ENCODE measurements around the gene POC1A. TPM values are rescaled to one million over a fixed set of nuclear protein-coding genes. Genes with fewer than 3 reads are reported as not detected.
A peak's percentile ranks its signal among the peaks of the same experiment; 100 is the strongest.

POC1A gene
- total and polyA plus RNA-seq, 2 of the 8 experiments (the other 6 are each of a cell fraction or from before 2014, with no cell fraction given), result 35.7 to 39.2 TPM

GRCh38 chr3:52155912-52156311 is 1.7 kb upstream of the POC1A start:
- peaks cover 6% of the 10 kb centered on the region; the same call in 1 of the 2 replicates for H3K23me2 ChIP-seq (ENCODE audit: low read depth, low read length)
- H3K14ac ChIP-seq (ENCODE audit: insufficient read length), result no peak overlapping the region
- H3K56ac ChIP-seq (replicated peaks; ENCODE audit: insufficient read length, low read depth, low read length), result no peak overlapping the region
- no peak overlapping the region; the same call in 1 of the 2 replicates for H2BK15ac ChIP-seq (ENCODE audit: low read length)
- no peak overlapping the region for H4K5ac ChIP-seq (ENCODE audit: insufficient read length, low read depth, low read length)
- peaks cover 2 to 6% (median 4%) of the 10 kb centered on the region in 4 experiments; a peak in 4 of 7 replicates for H3K4me1 ChIP-seq (replicated peaks in 1 of 4; ENCODE audit: control insufficient read depth in 3 of 4, insufficient read depth in 4 of 4, low read length in 3 of 4)
- no peak overlapping the region for H3K4ac ChIP-seq (replicated peaks; ENCODE audit: insufficient read length, low read depth, low read length)
- H4K20me1 ChIP-seq (replicated peaks in 1 of 2; ENCODE audit: control insufficient read depth in 1 of 2, insufficient read depth in 2 of 2, low read length in 2 of 2), result no peaks in the 10 kb centered on the region
- ChIA-PET POLR2A (ENCODE audit: partially characterized antibody) (interaction anchor here (0.8 to 3.7 kb wide), 5 partner anchors 23 to 173 kb away, joined by 3 to 22 read pairs (median 3); partner anchors contain the start of genes ACY1 and RPL29), CTCF (ENCODE audit: partially characterized antibody) (interaction anchor here (1.9 kb wide), 1 partner anchor 154 kb away, joined by 6 read pairs; no protein-coding TSS in a partner anchor)
- no peak overlapping the region for H2BK5ac ChIP-seq (ENCODE audit: low read depth, low read length)
- no peak overlapping the region for H2AK5ac ChIP-seq (ENCODE audit: low read depth, low read length)
- DNase-seq (ENCODE audit: low read depth in 1 of 2, low spot score in 2 of 2) (no peak), FAIRE-seq (no peak)
- no peak overlapping the region for H3K27ac ChIP-seq (ENCODE audit: low read depth, low read length)
- H3K9ac ChIP-seq (replicated peaks in 1 of 4; ENCODE audit: extremely low read depth in 1 of 4, low read depth in 3 of 4, low read length in 3 of 4), result no peak overlapping the region
- 89% methylated on average over 4 of the region's 4 CpGs; no CpG with 5 or more reads in 1 of the 2 experiments for WGBS, 2 experiments (ENCODE audit: extremely low coverage in 1 of 2, insufficient coverage in 1 of 2, insufficient read length in 1 of 2, insufficient replicate concordance in 2 of 2, low coverage in 1 of 2, low lambda C conversion rate in 2 of 2, missing lambda C conversion rate in 1 of 2)
- H2AFZ ChIP-seq (ENCODE audit: low read length), result no peak overlapping the region
- TF ChIP-seq SRF (IDR thresholded peaks at IDR 0.05; ENCODE audit: low read depth, low read length), result no peak
- no peak for TF ChIP-seq JUND (IDR thresholded peaks at IDR 0.05; ENCODE audit: low read length)
- no peak for TF ChIP-seq SP4 (IDR thresholded peaks at IDR 0.05; ENCODE audit: low read length)
- no peak for TF ChIP-seq KDM4A (IDR thresholded peaks at IDR 0.05; ENCODE audit: low read depth, low read length, severe bottlenecking)
- TF ChIP-seq CBX8 (IDR thresholded peaks at IDR 0.05; ENCODE audit: borderline replicate concordance, low read depth, low read length), result no peak
- no peak for TF ChIP-seq POLR2A (IDR thresholded peaks at IDR 0.05; ENCODE audit: control extremely low read depth in 1 of 2, low read depth in 2 of 2, low read length in 2 of 2)
- no peak for TF ChIP-seq CREB1 (IDR thresholded peaks at IDR 0.05)
- TF ChIP-seq MAX (IDR thresholded peaks at IDR 0.05), result no peak
- no peak for TF ChIP-seq RBBP5 (IDR thresholded peaks at IDR 0.05; ENCODE audit: borderline replicate concordance, low read depth, low read length)
- TF ChIP-seq YY1 (IDR thresholded peaks at IDR 0.05; ENCODE audit: low read depth, low read length), result no peak
- no peak for TF ChIP-seq EP300 (IDR thresholded peaks at IDR 0.05; ENCODE audit: borderline replicate concordance in 1 of 2, low read depth in 2 of 2, low read length in 2 of 2)
- no peak for TF ChIP-seq BCL11A (IDR thresholded peaks at IDR 0.05; ENCODE audit: low read depth in 2 of 2, low read length in 2 of 2)
- TF ChIP-seq CTBP2 (IDR thresholded peaks at IDR 0.05; ENCODE audit: borderline replicate concordance, insufficient read depth, insufficient read length, low read length), result no peak
- TF ChIP-seq TBP (IDR thresholded peaks at IDR 0.05; ENCODE audit: low read depth, low read length), result no peak
- no peak for TF ChIP-seq CBX5 (IDR thresholded peaks at IDR 0.05; ENCODE audit: low read depth, low read length)
- H4K91ac ChIP-seq (replicated peaks; ENCODE audit: insufficient read length, low read length), result no peak overlapping the region
- H3K9me3 ChIP-seq (ENCODE audit: insufficient read depth in 2 of 2, low read depth in 1 of 2, low read length in 1 of 2), result no peaks in the 10 kb centered on the region
- H2BK20ac ChIP-seq (ENCODE audit: low read length), result 0 out of 2 replicates have a peak overlapping the region, but pooled peaks have one; percentile 18
- H2BK12ac ChIP-seq (ENCODE audit: low read depth, low read length), result no peak overlapping the region
- H2BK120ac ChIP-seq (replicated peaks; ENCODE audit: low read depth, low read length), result no peak overlapping the region
- H3K23ac ChIP-seq (ENCODE audit: insufficient read length), result no peak overlapping the region
- H3K4me3 ChIP-seq (ENCODE audit: extremely low read depth in 1 of 4, insufficient read depth in 2 of 4, low read depth in 3 of 4, low read length in 4 of 4), result no peak overlapping the region
- no peak overlapping the region for H3K4me2 ChIP-seq (ENCODE audit: insufficient read depth in 1 of 2, low read depth in 2 of 2, low read length in 2 of 2)
- no peak overlapping the region for H4K8ac ChIP-seq (ENCODE audit: extremely low read depth, insufficient read depth, low read length)
- H3K18ac ChIP-seq (ENCODE audit: extremely low read depth, low read length), result no peak overlapping the region
- H3K36me3 ChIP-seq (ENCODE audit: control insufficient read depth in 2 of 4, insufficient read depth in 4 of 4, low read length in 3 of 4), result no peaks in the 10 kb centered on the region
- H3K79me2 ChIP-seq (ENCODE audit: control insufficient read depth in 1 of 2, insufficient read depth in 2 of 2, low read length in 2 of 2), result peaks cover 0 to 14% of the 10 kb centered on the region in 2 experiments; a peak in 2 of 4 replicates
- H3K79me1 ChIP-seq (ENCODE audit: low read depth, low read length), result no peaks in the 10 kb centered on the region
- no peaks in the 10 kb centered on the region for H3K27me3 ChIP-seq (replicated peaks in 1 of 4; ENCODE audit: control insufficient read depth in 3 of 4, extremely low read depth in 1 of 4, insufficient read depth in 3 of 4, low read length in 3 of 4)

Data from H1 (cell line).